CD14-positive monocyte (primary cell): ENCODE data around the gene REEP1. TPM values are rescaled to one million over a fixed set of nuclear protein-coding genes. Genes with fewer than 3 reads are reported as not detected.

Experiments used
- DNase-seq, 3 donors: peaks; one replicate each; pipeline ENCODE4 v3.0.0-alpha.2; 2011 to 2022
- H2AFZ ChIP-seq: 2 replicates; pipeline ENCODE4 v1.6.0; 2012; ENCODE audit warnings: mild to moderate bottlenecking, low read depth, low read length, inconsistent platforms; ENCODE audit not compliant: insufficient read depth, poor library complexity, severe bottlenecking
- H3K27ac ChIP-seq, 2 donors: 1 replicate in 1 of 2; 2 replicates in 1 of 2; pipeline ENCODE4 v1.5.1; 2012 to 2013; ENCODE audit warnings: low read length in 2 of 2, control low read depth in 1 of 2, inconsistent platforms in 1 of 2, low read depth in 1 of 2, mild to moderate bottlenecking in 1 of 2
- H3K27me3 ChIP-seq, 2 donors: one replicate each; pipeline versions ENCODE4 v1.6.0 to v1.6.1; 2011 to 2013; ENCODE audit warnings: low read length in 2 of 2; ENCODE audit not compliant: control insufficient read depth in 2 of 2, insufficient read depth in 2 of 2
- H3K36me3 ChIP-seq, 2 donors: replicated peaks in 1 of 2; 1 replicate in 1 of 2; 2 replicates in 1 of 2; pipeline versions ENCODE4 v1.5.1 to v1.6.1; 2012 to 2013; ENCODE audit warnings: low read length in 2 of 2, control low read depth in 1 of 2, inconsistent platforms in 1 of 2, mild to moderate bottlenecking in 1 of 2; ENCODE audit not compliant: insufficient read depth in 2 of 2, control insufficient read depth in 1 of 2
- H3K4me1 ChIP-seq, 2 donors: 1 replicate in 1 of 2; 2 replicates in 1 of 2; pipeline versions ENCODE4 v1.5.1 to v1.6.1; 2012 to 2013; ENCODE audit warnings: low read length in 2 of 2, control low read depth in 1 of 2, inconsistent platforms in 1 of 2, mild to moderate bottlenecking in 1 of 2, moderate library complexity in 1 of 2; ENCODE audit not compliant: insufficient read depth in 2 of 2, control insufficient read depth in 1 of 2
- H3K4me2 ChIP-seq: replicated peaks from 2 replicates; pipeline ENCODE3; 2012; ENCODE audit warnings: low read length, moderate library complexity, mild to moderate bottlenecking; ENCODE audit not compliant: poor library complexity, severe bottlenecking; ENCODE audit errors: extremely low read depth
- H3K4me3 ChIP-seq, 3 experiments: fragments of 200-600 bp in 1 of 3; sonication (generic) in 1 of 3; replicated peaks in 1 of 3; 1 replicate in 2 of 3; 2 replicates in 1 of 3; pipeline ENCODE4 v1.5.1; 2011 to 2013; ENCODE audit warnings: low read length in 3 of 3, mild to moderate bottlenecking in 3 of 3, control low read depth in 2 of 3, low read depth in 2 of 3, inconsistent platforms in 1 of 3, moderate library complexity in 1 of 3
- H3K79me2 ChIP-seq: 2 replicates; pipeline ENCODE4 v1.6.0; 2012; ENCODE audit warnings: mild to moderate bottlenecking, control low read depth, inconsistent platforms, low read length, moderate library complexity; ENCODE audit not compliant: insufficient read depth
- H3K9ac ChIP-seq: 2 replicates; pipeline ENCODE4 v1.6.0; 2017; ENCODE audit warnings: low read length, mild to moderate bottlenecking; ENCODE audit not compliant: insufficient read depth, poor library complexity, severe bottlenecking
- H3K9me3 ChIP-seq, 2 donors: replicated peaks in 1 of 2; 1 replicate in 1 of 2; 2 replicates in 1 of 2; pipeline versions ENCODE4 v1.5.1 to v1.6.1; 2012 to 2013; ENCODE audit warnings: low read length in 2 of 2, control low read depth in 1 of 2; ENCODE audit not compliant: control insufficient read depth in 1 of 2, insufficient read depth in 1 of 2
- H4K20me1 ChIP-seq: 2 replicates; pipeline ENCODE4 v1.6.0; 2012; ENCODE audit warnings: mild to moderate bottlenecking, low read length, control low read depth, moderate library complexity; ENCODE audit not compliant: insufficient read depth
- H3K27ac Mint-ChIP-seq, 7 donors: one replicate each; pipeline ENCODE4 v1.8.0; 2020; ENCODE audit warnings: mild to moderate bottlenecking in 7 of 7, mixed read lengths in 7 of 7, moderate library complexity in 6 of 7, inconsistent platforms in 2 of 7
- H3K27me3 Mint-ChIP-seq, 3 donors: one replicate each; pipeline ENCODE4 v1.8.0; 2021 to 2022; ENCODE audit warnings: low read depth in 3 of 3, mild to moderate bottlenecking in 3 of 3, mixed read lengths in 3 of 3, moderate library complexity in 3 of 3, inconsistent platforms in 1 of 3
- H3K36me3 Mint-ChIP-seq, 2 donors: one replicate each; pipeline ENCODE4 v1.8.0; 2020; ENCODE audit warnings: mixed read lengths in 2 of 2, inconsistent platforms in 1 of 2, mild to moderate bottlenecking in 1 of 2
- H3K4me1 Mint-ChIP-seq: one replicate; pipeline ENCODE4 v1.8.0; 2020; ENCODE audit warnings: mild to moderate bottlenecking, mixed read lengths
- H3K4me3 Mint-ChIP-seq, 2 donors: one replicate each; pipeline ENCODE4 v1.8.0; 2020; ENCODE audit warnings: mild to moderate bottlenecking in 2 of 2, mixed read lengths in 2 of 2, moderate library complexity in 1 of 2
- H3K9me3 Mint-ChIP-seq, 7 donors: one replicate each; pipeline ENCODE4 v1.8.0; 2020 to 2022; ENCODE audit warnings: mixed read lengths in 7 of 7, mild to moderate bottlenecking in 6 of 7, moderate library complexity in 6 of 7, inconsistent platforms in 2 of 7
- CTCF ChIP-seq: fragments of 200-600 bp; IDR thresholded peaks from one replicate; pipeline ENCODE4 v1.8.0; 2022; ENCODE audit warnings: antibody characterized with exemption, mild to moderate bottlenecking
- WGBS: methylation state at CpG from one replicate; pipeline ENCODE4 v1.1.5; 2013; ENCODE audit warnings: missing lambda C conversion rate; ENCODE audit not compliant: insufficient coverage; 5-methylcytosine and 5-hydroxymethylcytosine counted together
- intact Hi-C, 2 donors: fragments of 100-400 bp; cut with micrococcal nuclease; formaldehyde crosslinking; loops; one replicate each; pipeline versions ENCODE4 v1.15.0 to v1.15.1; 2023
- polyA minus RNA-seq: library from RNA; depleted of rRNA, polyadenylated mRNA; stranded (reverse); fragments of >200 nt; gene quantifications from 2 replicates; pipeline ENCODE4 v1.2.3, GENCODE V29; 2012
- polyA plus RNA-seq, 3 donors: library from polyadenylated mRNA; depleted of rRNA in 1 of 3; unstranded in 2 of 3; stranded (reverse) in 1 of 3; fragments of 300-500 nt in 2 of 3; fragments of >200 nt in 1 of 3; fragmentation: Illumina TruSeq in 2 of 3; gene quantifications; 1 replicate in 2 of 3; 2 replicates in 1 of 3; pipeline ENCODE4 v1.2.3, GENCODE V29; 2012 to 2021
- total RNA-seq, 12 experiments: library from RNA in 1 of 12; stranded (reverse) in 1 of 12; fragments of 120-200 nt in 1 of 12; gene quantifications; one replicate each; pipeline ENCODE4 v1.2.4 and lab custom pipeline; 2013 to 2026; ENCODE audit warnings: mixed read lengths in 6 of 12, inconsistent platforms in 1 of 12

Gene REEP1
- 0.12 TPM for total RNA-seq (2013)
- polyA plus RNA-seq (not detected), polyA minus RNA-seq (not detected in 2 replicates), total RNA-seq (lab: John Stamatoyannopoulos, UW) (0 to 3.7 (median 1.5) reads per million in 11 experiments)

GRCh38 chr2:86337244-86337835 lies at the start of gene REEP1:
TSS of gene REEP1 (minus strand) at chr2:86337626. CDS start at chr2:86337510, 116 bp downstream.
- Histone ChIP-seq H3K4me1 (peaks cover 4 to 12% of the 10 kb centered on the region in 2 donors), H2AFZ (no peak within 1 kb of the TSS)
- peaks cover 0 to 2% of the 10 kb centered on the region in 2 donors for H3K36me3 Mint-ChIP-seq

GRCh38 chr2:86383844-86384243 lies 46.4 kb upstream of the REEP1 start:
- no peaks in the 10 kb centered on the region for H3K9me3 ChIP-seq
- H3K27me3 ChIP-seq: no peaks in the 10 kb centered on the region
- no peaks in the 10 kb centered on the region for H3K79me2 ChIP-seq
- H4K20me1 ChIP-seq: no peaks in the 10 kb centered on the region
- intact Hi-C loops: no loop called here
- H2AFZ ChIP-seq: no peak overlapping the region
- Mint-ChIP-seq H3K4me3 (no peak overlapping the region), H3K9me3 (peaks cover 0 to 6% (median 0%) of the 10 kb centered on the region in 7 donors), H3K27me3 (peaks cover 1 to 4% (median 2%) of the 10 kb centered on the region in 3 donors), H3K36me3 (no peaks in the 10 kb centered on the region), H3K27ac (no peak overlapping the region), H3K4me1 (no peaks in the 10 kb centered on the region)
- no CpG with 5 or more reads among the region's 1 CpG for WGBS
- H3K27ac ChIP-seq: no peak overlapping the region
- H3K4me3 ChIP-seq: no peak overlapping the region
- no peaks in the 10 kb centered on the region for H3K4me1 ChIP-seq
- no peak for DNase-seq
- H3K4me2 ChIP-seq: no peak overlapping the region
- no peak for TF ChIP-seq CTCF
- no peak overlapping the region for H3K9ac ChIP-seq
- no peaks in the 10 kb centered on the region for H3K36me3 ChIP-seq

More at GRCh38 chr2:86337244-86337835, at the start of gene REEP1:
- Histone ChIP-seq H3K27me3 (peaks cover 57 to 79% of the 10 kb centered on the region in 2 donors), H4K20me1 (no peaks in the 10 kb centered on the region), H3K9me3 (peaks cover 9 to 27% of the 10 kb centered on the region in 2 donors), H3K79me2 (no peaks in the 10 kb centered on the region), H3K4me3 (peak within 1 kb of the TSS in 1 of 3 experiments; percentile 44), H3K27ac (no peak within 1 kb of the TSS), H3K9ac (no peak within 1 kb of the TSS), H3K4me2 (peak within 1 kb of the TSS; percentile 57), H3K36me3 (no peaks in the 10 kb centered on the region)
- Mint-ChIP-seq H3K27me3 (peaks cover 64 to 83% (median 66%) of the 10 kb centered on the region in 3 donors), H3K9me3 (peaks cover 9 to 28% (median 22%) of the 10 kb centered on the region in 7 donors), H3K4me1 (peaks cover 13% of the 10 kb centered on the region), H3K27ac (peak within 1 kb of the TSS in 1 of 7 donors; percentile 42), H3K4me3 (peak within 1 kb of the TSS; percentile 72 to 86)
- no peak for TF ChIP-seq CTCF
- intact Hi-C loops: no loop called here
- under 1% methylated on average over 76 of the region's 87 CpGs for whole genome bisulfite sequencing
- no peak for DNase-seq
